Loucy (cell line): ENCODE data around the gene CCDC71L.

Source experiments
- CTCF ChIP-seq: fragments of 200-600 bp; sonication (generic); conservative IDR thresholded peaks from 2 replicates; pipeline ENCODE4 v1.5.1; 2014; ENCODE audit warnings: mild to moderate bottlenecking, antibody characterized with exemption, low read length
- EZH2phosphoT487 ChIP-seq: fragments of 200-600 bp; IDR thresholded peaks from 2 replicates; pipeline ENCODE4 v1.6.1; 2018; ENCODE audit warnings: antibody characterized with exemption, mild to moderate bottlenecking, moderate library complexity, borderline replicate concordance

GRCh38 chr7:106620676-106621075 is 40.3 kb downstream of the CCDC71L start:
- no peak for TF ChIP-seq CTCF
- TF ChIP-seq EZH2phosphoT487, result no peak
